Measurements from ENCODE around the gene KSR1.

DNA sequence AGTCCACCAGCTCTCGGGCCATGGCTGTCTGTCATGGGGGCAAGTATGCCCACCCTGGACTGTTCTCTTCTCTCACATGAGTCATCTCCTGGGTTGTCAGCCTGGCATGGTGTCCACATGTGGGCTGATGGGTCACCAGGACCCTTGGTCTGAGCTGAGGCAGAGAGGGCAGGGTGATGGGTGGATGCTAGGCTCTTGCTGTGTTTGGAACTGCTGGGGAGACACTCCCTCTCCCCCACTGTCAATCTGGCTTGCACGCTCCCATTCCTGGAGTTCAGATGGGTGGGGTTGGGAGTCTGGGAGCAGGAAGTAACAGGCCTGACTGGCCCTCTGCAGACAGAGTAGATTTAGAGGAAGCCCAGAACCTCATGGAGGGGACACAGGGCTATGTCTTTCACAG is 28.9 kb downstream of the KSR1 start:
- TF ChIP-seq POLR2A (IDR thresholded peaks at IDR 0.05): no peak
- TF ChIP-seq, protein P1, sequence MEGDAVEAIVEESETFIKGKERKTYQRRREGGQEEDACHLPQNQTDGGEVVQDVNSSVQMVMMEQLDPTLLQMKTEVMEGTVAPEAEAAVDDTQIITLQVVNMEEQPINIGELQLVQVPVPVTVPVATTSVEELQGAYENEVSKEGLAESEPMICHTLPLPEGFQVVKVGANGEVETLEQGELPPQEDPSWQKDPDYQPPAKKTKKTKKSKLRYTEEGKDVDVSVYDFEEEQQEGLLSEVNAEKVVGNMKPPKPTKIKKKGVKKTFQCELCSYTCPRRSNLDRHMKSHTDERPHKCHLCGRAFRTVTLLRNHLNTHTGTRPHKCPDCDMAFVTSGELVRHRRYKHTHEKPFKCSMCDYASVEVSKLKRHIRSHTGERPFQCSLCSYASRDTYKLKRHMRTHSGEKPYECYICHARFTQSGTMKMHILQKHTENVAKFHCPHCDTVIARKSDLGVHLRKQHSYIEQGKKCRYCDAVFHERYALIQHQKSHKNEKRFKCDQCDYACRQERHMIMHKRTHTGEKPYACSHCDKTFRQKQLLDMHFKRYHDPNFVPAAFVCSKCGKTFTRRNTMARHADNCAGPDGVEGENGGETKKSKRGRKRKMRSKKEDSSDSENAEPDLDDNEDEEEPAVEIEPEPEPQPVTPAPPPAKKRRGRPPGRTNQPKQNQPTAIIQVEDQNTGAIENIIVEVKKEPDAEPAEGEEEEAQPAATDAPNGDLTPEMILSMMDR (IDR thresholded peaks at IDR 0.05): no peak

Measured in testis (tissue), 2 donors.